Right atrium auricular region (tissue), 2 donors: Measurements from ENCODE around the gene GRIP2. TPM values are rescaled to one million over a fixed set of nuclear protein-coding genes. Genes with fewer than 3 reads are reported as not detected.

ENCODE experiments used
- DNase-seq: peaks from one replicate; pipeline ENCODE4 v3.0.0-alpha.2; 2019; ENCODE audit warnings: low spot score
- H3K27ac ChIP-seq, 2 donors: fragments of 200-600 bp; sonication (generic); 1 replicate in 1 of 2; 2 replicates in 1 of 2; pipeline ENCODE4 v1.5.1; 2016 to 2019
- H3K27me3 ChIP-seq, 2 donors: fragments of 200-600 bp; sonication (generic); one replicate each; pipeline versions ENCODE4 v1.5.1 to v1.6.0; 2017 to 2019
- H3K36me3 ChIP-seq: fragments of 200-600 bp; sonication (generic); one replicate; pipeline ENCODE4 v1.5.1; 2016
- H3K4me1 ChIP-seq, 2 donors: fragments of 200-600 bp; sonication (generic); one replicate each; pipeline versions ENCODE4 v1.5.1 to v1.6.0; 2017 to 2019
- H3K4me3 ChIP-seq, 2 donors: fragments of 200-600 bp; sonication (generic); 1 replicate in 1 of 2; 2 replicates in 1 of 2; pipeline ENCODE4 v1.5.1; 2017 to 2019; ENCODE audit warnings: mild to moderate bottlenecking in 1 of 2, moderate library complexity in 1 of 2
- H3K9me3 ChIP-seq, 2 donors: fragments of 200-600 bp; sonication (generic); one replicate each; pipeline ENCODE4 v1.5.1; 2019
- CTCF ChIP-seq, 2 donors: fragments of 200-600 bp; sonication (generic); IDR thresholded peaks; one replicate each; pipeline ENCODE4 v1.5.1; 2019; ENCODE audit warnings: antibody characterized with exemption in 2 of 2
- total RNA-seq, 2 donors: library from RNA; depleted of rRNA; stranded (reverse); fragments of >200 nt; gene quantifications; one replicate each; pipeline ENCODE4 v1.1.0, GENCODE V29; 2016

GRIP2 gene
- total RNA-seq, 2 donors from 2014 or later, result 7.1 to 13.2 TPM

- no peak overlapping the region for H3K4me3 ChIP-seq
- no peaks in the 10 kb centered on the region for H3K9me3 ChIP-seq
- peaks cover 0 to 40% of the 10 kb centered on the region in 2 donors for H3K4me1 ChIP-seq
- DNase-seq, result no peak
- no peaks in the 10 kb centered on the region for H3K27me3 ChIP-seq
- no peak overlapping the region for H3K27ac ChIP-seq
- peaks cover 41% of the 10 kb centered on the region for H3K36me3 ChIP-seq
- TF ChIP-seq CTCF (IDR thresholded peaks at IDR 0.05), result no peak
Measured at GRCh38 chr3:14462738-14463137, 77.4 kb downstream of the GRIP2 start.

GRCh38 chr3:14461748-14462324 lies 78.3 kb downstream of the GRIP2 start:
- Histone ChIP-seq H3K9me3 (no peaks in the 10 kb centered on the region), H3K27ac (peak overlapping the region in 1 of 2 donors; percentile 53), H3K4me3 (no peak overlapping the region), H3K4me1 (peaks cover 0 to 41% of the 10 kb centered on the region in 2 donors), H3K36me3 (peaks cover 32% of the 10 kb centered on the region), H3K27me3 (no peaks in the 10 kb centered on the region)
- TF ChIP-seq CTCF (IDR thresholded peaks at IDR 0.05), result peak; percentile 12 to 62
- DNase-seq, result no peak

- no peak for DNase-seq
- peak overlapping the region in 1 of 2 donors; percentile 53 for H3K27ac ChIP-seq
- peaks cover 26% of the 10 kb centered on the region for H3K36me3 ChIP-seq
- no peaks in the 10 kb centered on the region for H3K9me3 ChIP-seq
- no peaks in the 10 kb centered on the region for H3K27me3 ChIP-seq
- no peak for TF ChIP-seq CTCF (IDR thresholded peaks at IDR 0.05)
- no peak overlapping the region for H3K4me3 ChIP-seq
- H3K4me1 ChIP-seq, result peaks cover 0 to 42% of the 10 kb centered on the region in 2 donors
Measured at GRCh38 chr3:14461006-14461747, 79.0 kb downstream of the GRIP2 start.

- no peak overlapping the region for H3K4me3 ChIP-seq
- no peak for TF ChIP-seq CTCF (IDR thresholded peaks at IDR 0.05)
- H3K36me3 ChIP-seq, result peaks cover 26% of the 10 kb centered on the region
- DNase-seq, result peak; percentile 81
- H3K9me3 ChIP-seq, result no peaks in the 10 kb centered on the region
- no peaks in the 10 kb centered on the region for H3K27me3 ChIP-seq
- H3K27ac ChIP-seq, result peak overlapping the region in 1 of 2 donors; percentile 53
- peaks cover 0 to 49% of the 10 kb centered on the region in 2 donors for H3K4me1 ChIP-seq
Measured at GRCh38 chr3:14460342-14461005, 79.7 kb downstream of the GRIP2 start.

GRCh38 chr3:14459787-14460186 lies 80.4 kb downstream of the GRIP2 start:
- Histone ChIP-seq H3K27ac (peak overlapping the region in 1 of 2 donors; percentile 53), H3K4me1 (peaks cover 0 to 55% of the 10 kb centered on the region in 2 donors), H3K27me3 (no peaks in the 10 kb centered on the region), H3K9me3 (no peaks in the 10 kb centered on the region), H3K36me3 (peaks cover 33% of the 10 kb centered on the region), H3K4me3 (no peak overlapping the region)
- no peak for DNase-seq
- no peak for TF ChIP-seq CTCF (IDR thresholded peaks at IDR 0.05)
